Activated T-cell treated with anti-CD3 and anti-CD28 coated beads for 1 hour (primary cell): Measurements from ENCODE around the gene DMGDH.

Experiments used
- DNase-seq: peaks from one replicate; pipeline ENCODE4 v3.0.0-alpha.2; 2020; ENCODE audit warnings: low read depth

DMGDH gene

GRCh38 chr5:79069488-79070349, at the start of gene DMGDH, which contains the start of gene BHMT2:
TSS of gene DMGDH (minus strand) at chr5:79069674. CDS start at chr5:79069620, 54 bp downstream.
TSS of gene BHMT2 (plus strand) at chr5:79069767. CDS start at chr5:79069783, 16 bp downstream.
- DNase-seq = no peak

- no peak for DNase-seq
Measured at GRCh38 chr5:79112703-79113058, 43.2 kb upstream of the DMGDH start.

GRCh38 chr5:79111960-79112702, 42.7 kb upstream of the DMGDH start:
- no peak for DNase-seq

GRCh38 chr5:79111387-79111959, 42.0 kb upstream of the DMGDH start, which contains the start of gene BHMT:
TSS of gene BHMT (plus strand) at chr5:79111809. CDS start at chr5:79111886, 77 bp downstream.
- DNase-seq = no peak

- DNase-seq = peak; percentile 4
Measured at GRCh38 chr5:79109527-79110492, 40.3 kb upstream of the DMGDH start.

- no peak for DNase-seq
Measured at GRCh38 chr5:79108792-79109191, 39.3 kb upstream of the DMGDH start.

- DNase-seq = no peak
Measured at GRCh38 chr5:79108086-79108485, 38.6 kb upstream of the DMGDH start.

- DNase-seq = no peak
Measured at GRCh38 chr5:79107020-79107796, 37.7 kb upstream of the DMGDH start.

- DNase-seq = no peak
Measured at GRCh38 chr5:79105868-79106267, 36.4 kb upstream of the DMGDH start.

GRCh38 chr5:79093762-79094161, 24.3 kb upstream of the DMGDH start:
- no peak for DNase-seq

- DNase-seq = no peak
Measured at GRCh38 chr5:79091064-79091463, 21.6 kb upstream of the DMGDH start.

- no peak for DNase-seq
Measured at GRCh38 chr5:79088507-79088906, 19.0 kb upstream of the DMGDH start.

- no peak for DNase-seq
Measured at GRCh38 chr5:79086116-79086515, 16.6 kb upstream of the DMGDH start.

GRCh38 chr5:79081779-79082178, 12.3 kb upstream of the DMGDH start:
- no peak for DNase-seq

- DNase-seq = no peak
Measured at GRCh38 chr5:79080804-79081203, 11.3 kb upstream of the DMGDH start.

GRCh38 chr5:79077680-79078365, 8.3 kb upstream of the DMGDH start:
- DNase-seq = no peak

GRCh38 chr5:79076819-79077218, 7.3 kb upstream of the DMGDH start:
- DNase-seq = no peak

GRCh38 chr5:79075646-79076426, 6.4 kb upstream of the DMGDH start:
- no peak for DNase-seq

GRCh38 chr5:79074641-79075040, 5.2 kb upstream of the DMGDH start:
- no peak for DNase-seq

GRCh38 chr5:79070350-79070667, 835 bp upstream of the DMGDH start:
- no peak for DNase-seq
